Activated CD4-positive, CD25-positive, alpha-beta regulatory T cell treated with anti-CD3 and anti-CD28 coated beads, Interleukin-2, amount 50 U/mL, for 72 hours (primary cell): ENCODE measurements around the gene LARP4.

Experiments used
- DNase-seq: peaks from one replicate; pipeline ENCODE4 v3.0.0; 2021

The LARP4 gene

DNA sequence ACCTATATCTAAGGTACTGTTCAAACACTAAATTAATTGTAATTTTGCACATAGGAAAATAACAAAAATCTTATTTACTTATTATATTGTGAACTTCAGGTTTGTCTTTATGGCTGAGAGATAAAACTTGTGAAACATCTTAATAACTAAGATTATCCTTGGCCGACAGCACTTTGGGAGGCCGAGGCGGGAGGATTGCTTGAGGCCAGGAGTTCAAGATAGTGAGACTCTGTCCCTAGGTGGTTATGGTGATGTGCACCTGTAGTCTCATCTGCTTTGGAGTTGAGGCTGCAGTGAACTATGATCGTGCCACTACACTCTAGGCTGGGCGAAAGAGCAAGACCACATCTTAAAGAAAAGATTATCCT is 126.7 kb downstream of the LARP4 start:
- DNase-seq = no peak

DNA sequence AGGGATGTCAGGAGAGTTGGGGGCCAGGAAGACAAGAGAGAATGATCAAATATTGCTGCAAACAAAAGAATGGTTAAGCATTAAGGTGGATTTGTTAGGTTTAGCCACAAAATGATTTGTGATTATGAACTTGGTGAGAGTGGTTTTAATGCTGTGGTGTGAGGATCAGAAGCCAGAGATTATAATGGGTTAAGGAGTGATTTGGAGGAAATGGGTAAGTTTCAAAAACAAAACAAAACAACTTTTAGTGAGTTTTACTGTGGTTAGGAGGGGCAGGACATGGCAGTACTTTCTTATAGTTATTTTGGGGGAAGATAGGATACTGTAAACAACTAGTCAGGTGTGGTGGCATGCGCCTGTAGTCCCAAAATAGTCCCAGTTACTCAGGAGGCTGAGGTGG is 128.1 kb downstream of the LARP4 start:
- DNase-seq = no peak

DNA sequence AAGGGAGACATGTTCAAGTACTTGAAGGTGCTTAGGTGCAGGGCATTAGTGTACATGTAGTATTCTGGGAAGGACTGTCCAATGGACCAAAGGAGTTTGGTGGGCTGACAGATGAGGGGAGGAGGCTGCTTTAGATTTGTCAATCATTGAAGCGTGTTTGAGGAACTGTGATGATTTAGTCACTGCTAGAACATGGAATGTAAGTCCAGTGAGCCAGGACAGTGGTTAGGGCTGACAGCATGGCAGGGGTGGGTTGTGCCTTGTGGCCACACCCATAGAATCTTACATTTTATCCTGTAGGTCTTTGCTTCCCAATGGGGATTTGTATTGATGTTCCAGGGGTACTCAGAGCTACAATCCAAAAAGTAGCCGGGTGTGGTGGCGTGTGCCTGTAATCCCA is 128.7 kb downstream of the LARP4 start:
- no peak for DNase-seq
